Panc1 (cell line): Measurements from ENCODE around the gene GRM2.

Experiments used
- CTCF ChIP-seq: fragments of 450-650 bp; IDR thresholded peaks from 2 replicates; pipeline ENCODE4 v1.5.1; 2017; ENCODE audit warnings: mild to moderate bottlenecking
- SIN3A ChIP-seq: IDR thresholded peaks from 2 replicates; pipeline ENCODE4 v1.6.1; 2012; ENCODE audit warnings: low read depth, mild to moderate bottlenecking, low read length, moderate library complexity, borderline replicate concordance; ENCODE audit not compliant: insufficient read depth

GRCh38 chr3:51704511-51704950, 2.3 kb upstream of the GRM2 start:
- no peak for TF ChIP-seq CTCF
- TF ChIP-seq SIN3A = no peak
